DND-41 (cell line): ENCODE data around the gene TUBA4B.

Source experiments
- EZH2 ChIP-seq: IDR thresholded peaks from 3 replicates; pipeline ENCODE4 v1.6.1; 2012; ENCODE audit warnings: borderline replicate concordance, low read depth, mild to moderate bottlenecking, moderate library complexity, low read length, inconsistent platforms; ENCODE audit not compliant: severe bottlenecking
- TF ChIP-seq, protein P1 (sequence below): IDR thresholded peaks from 2 replicates; pipeline ENCODE4 v1.5.1; 2012; ENCODE audit warnings: borderline replicate concordance, low read length, moderate library complexity, mild to moderate bottlenecking; ENCODE audit not compliant: poor library complexity, severe bottlenecking; ENCODE audit errors: extremely low read depth

DNA sequence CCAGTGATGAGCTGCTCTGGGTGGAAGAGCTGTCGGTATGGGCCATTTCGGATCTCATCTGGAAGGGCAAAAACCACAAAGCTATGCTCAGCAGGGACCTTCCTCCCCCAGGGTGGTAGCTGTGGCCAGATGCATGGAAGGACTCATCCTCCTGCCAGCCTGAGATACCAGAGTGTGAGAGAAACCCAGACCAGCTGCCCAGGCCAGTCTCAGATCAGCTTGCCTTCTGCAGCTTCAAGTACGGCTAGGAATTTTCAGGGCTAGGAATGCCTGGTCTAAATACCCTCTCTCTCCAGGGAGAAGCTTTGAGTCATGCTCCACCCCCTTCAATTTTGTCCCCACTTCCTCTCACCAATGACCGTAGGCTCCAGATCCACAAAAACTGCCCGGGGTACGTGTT is 1.4 kb upstream of the TUBA4B start:
- TF ChIP-seq, protein P1, sequence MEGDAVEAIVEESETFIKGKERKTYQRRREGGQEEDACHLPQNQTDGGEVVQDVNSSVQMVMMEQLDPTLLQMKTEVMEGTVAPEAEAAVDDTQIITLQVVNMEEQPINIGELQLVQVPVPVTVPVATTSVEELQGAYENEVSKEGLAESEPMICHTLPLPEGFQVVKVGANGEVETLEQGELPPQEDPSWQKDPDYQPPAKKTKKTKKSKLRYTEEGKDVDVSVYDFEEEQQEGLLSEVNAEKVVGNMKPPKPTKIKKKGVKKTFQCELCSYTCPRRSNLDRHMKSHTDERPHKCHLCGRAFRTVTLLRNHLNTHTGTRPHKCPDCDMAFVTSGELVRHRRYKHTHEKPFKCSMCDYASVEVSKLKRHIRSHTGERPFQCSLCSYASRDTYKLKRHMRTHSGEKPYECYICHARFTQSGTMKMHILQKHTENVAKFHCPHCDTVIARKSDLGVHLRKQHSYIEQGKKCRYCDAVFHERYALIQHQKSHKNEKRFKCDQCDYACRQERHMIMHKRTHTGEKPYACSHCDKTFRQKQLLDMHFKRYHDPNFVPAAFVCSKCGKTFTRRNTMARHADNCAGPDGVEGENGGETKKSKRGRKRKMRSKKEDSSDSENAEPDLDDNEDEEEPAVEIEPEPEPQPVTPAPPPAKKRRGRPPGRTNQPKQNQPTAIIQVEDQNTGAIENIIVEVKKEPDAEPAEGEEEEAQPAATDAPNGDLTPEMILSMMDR, result no peak
- no peak for TF ChIP-seq EZH2
